ENCODE data around the gene MYH15. TPM values are rescaled to one million over a fixed set of nuclear protein-coding genes. Genes with fewer than 3 reads are reported as not detected.
A peak's percentile ranks its signal among the peaks of the same experiment; 100 is the strongest.

Gene MYH15
- total and polyA plus RNA-seq, 4 donors = 0.06 to 0.31 (median 0.25) TPM

DNA sequence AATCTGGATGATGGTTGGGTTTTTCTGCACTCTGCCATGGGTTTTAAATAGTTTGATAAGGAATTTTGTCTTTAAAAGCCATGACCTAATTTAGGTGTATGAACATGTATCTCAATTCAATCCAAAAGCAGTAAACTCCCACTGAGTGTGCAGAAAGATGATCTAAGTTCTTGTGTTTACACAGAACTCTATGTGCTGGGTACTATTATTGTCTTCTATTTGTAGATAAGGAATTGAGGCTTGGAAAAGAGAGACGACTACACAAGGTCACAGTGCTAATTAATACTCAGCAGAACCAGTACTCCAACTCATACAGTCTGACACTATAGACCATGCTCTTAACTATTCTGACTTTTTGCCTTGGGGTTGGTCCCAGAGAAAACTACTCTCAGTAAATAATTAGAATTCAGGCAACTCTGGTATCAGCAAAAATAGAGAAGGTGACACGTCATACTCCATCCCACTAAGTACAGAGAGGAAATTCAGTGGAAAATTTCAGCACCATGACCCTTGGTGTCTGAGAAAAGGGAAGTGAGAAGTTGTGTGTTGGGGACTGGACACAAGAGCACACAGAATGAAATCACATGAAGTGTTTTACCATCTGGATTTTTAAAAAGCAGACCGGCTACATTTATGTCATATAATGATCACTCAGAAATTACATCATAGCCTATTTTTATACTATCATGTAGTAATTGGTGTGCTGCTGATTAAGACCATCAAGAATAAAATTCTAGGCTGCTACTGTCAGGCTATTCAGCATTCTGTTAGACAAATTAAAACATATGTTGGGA is 18.3 kb upstream of the MYH15 start:
- TF ChIP-seq, protein P1, sequence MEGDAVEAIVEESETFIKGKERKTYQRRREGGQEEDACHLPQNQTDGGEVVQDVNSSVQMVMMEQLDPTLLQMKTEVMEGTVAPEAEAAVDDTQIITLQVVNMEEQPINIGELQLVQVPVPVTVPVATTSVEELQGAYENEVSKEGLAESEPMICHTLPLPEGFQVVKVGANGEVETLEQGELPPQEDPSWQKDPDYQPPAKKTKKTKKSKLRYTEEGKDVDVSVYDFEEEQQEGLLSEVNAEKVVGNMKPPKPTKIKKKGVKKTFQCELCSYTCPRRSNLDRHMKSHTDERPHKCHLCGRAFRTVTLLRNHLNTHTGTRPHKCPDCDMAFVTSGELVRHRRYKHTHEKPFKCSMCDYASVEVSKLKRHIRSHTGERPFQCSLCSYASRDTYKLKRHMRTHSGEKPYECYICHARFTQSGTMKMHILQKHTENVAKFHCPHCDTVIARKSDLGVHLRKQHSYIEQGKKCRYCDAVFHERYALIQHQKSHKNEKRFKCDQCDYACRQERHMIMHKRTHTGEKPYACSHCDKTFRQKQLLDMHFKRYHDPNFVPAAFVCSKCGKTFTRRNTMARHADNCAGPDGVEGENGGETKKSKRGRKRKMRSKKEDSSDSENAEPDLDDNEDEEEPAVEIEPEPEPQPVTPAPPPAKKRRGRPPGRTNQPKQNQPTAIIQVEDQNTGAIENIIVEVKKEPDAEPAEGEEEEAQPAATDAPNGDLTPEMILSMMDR (IDR thresholded peaks at IDR 0.05; ENCODE audit: control extremely low read depth, extremely low read depth) = no peak
- no peaks in the 10 kb centered on the region for H3K9me3 ChIP-seq (ENCODE audit: control insufficient read depth in 4 of 4, insufficient read depth in 3 of 4, low read length in 3 of 4)
- 41% methylated on average over 3 of the region's 3 CpGs for WGBS, 2 donors
- H3K4me3 ChIP-seq = no peak overlapping the region
- H3K27ac ChIP-seq (ENCODE audit: low read depth in 1 of 2, low read length in 1 of 2) = peak overlapping the region in 1 of 2 donors; percentile 29
- no peaks in the 10 kb centered on the region for H3K36me3 ChIP-seq (ENCODE audit: control insufficient read depth in 4 of 4, insufficient read depth in 4 of 4, low read length in 4 of 4)
- ATAC-seq (ENCODE audit: insufficient read depth, low FRiP score) = peak; percentile 35
- peak in 2 of 3 donors; percentile 34 to 35 for DNase-seq
- H3K4me1 ChIP-seq (ENCODE audit: control insufficient read depth in 5 of 5, insufficient read depth in 5 of 5, low read length in 5 of 5) = peaks cover 0 to 12% (median 0%) of the 10 kb centered on the region in 5 donors
- no peak overlapping the region for H3K9ac ChIP-seq (ENCODE audit: insufficient read depth in 1 of 2, low read length in 2 of 2)
- H3K27me3 ChIP-seq (ENCODE audit: control insufficient read depth in 3 of 3, insufficient read depth in 3 of 3, low read length in 2 of 3) = no peaks in the 10 kb centered on the region

DNA sequence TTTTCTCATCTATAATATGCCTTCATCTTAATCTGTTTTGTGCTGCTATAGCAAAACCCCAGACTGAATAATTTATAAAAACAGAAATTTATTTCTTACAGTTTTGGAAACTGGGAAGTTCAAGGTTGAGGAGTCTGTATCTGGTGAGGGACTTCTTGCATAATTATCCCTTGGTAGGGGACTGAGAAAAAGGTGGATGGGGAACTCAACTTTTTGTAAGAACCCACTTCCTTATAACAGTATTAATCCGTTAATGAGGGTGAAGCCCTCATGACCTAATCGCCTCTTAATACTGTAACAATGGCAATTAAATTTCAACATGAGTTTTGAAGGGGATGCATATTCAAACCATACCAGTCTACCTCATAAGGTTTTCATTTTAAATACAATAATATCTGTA is 17.4 kb upstream of the MYH15 start:
- Histone ChIP-seq H3K36me3 (ENCODE audit: control insufficient read depth in 4 of 4, insufficient read depth in 4 of 4, low read length in 4 of 4) (no peaks in the 10 kb centered on the region), H3K9me3 (ENCODE audit: control insufficient read depth in 4 of 4, insufficient read depth in 3 of 4, low read length in 3 of 4) (no peaks in the 10 kb centered on the region), H3K27ac (ENCODE audit: low read depth in 1 of 2, low read length in 1 of 2) (no peak overlapping the region), H3K27me3 (ENCODE audit: control insufficient read depth in 3 of 3, insufficient read depth in 3 of 3, low read length in 2 of 3) (no peaks in the 10 kb centered on the region), H3K9ac (ENCODE audit: insufficient read depth in 1 of 2, low read length in 2 of 2) (no peak overlapping the region), H3K4me1 (ENCODE audit: control insufficient read depth in 5 of 5, insufficient read depth in 5 of 5, low read length in 5 of 5) (peaks cover 0 to 12% (median 0%) of the 10 kb centered on the region in 5 donors), H3K4me3 (no peak overlapping the region)
- DNase-seq (no peak), ATAC-seq (ENCODE audit: insufficient read depth, low FRiP score) (no peak)
- WGBS, 2 donors = 44 to 67% methylated on average over 2 of the region's 2 CpGs
- TF ChIP-seq, protein P1 (IDR thresholded peaks at IDR 0.05; ENCODE audit: control extremely low read depth, extremely low read depth) = no peak

- TF ChIP-seq, protein P1 (IDR thresholded peaks at IDR 0.05; ENCODE audit: control extremely low read depth, extremely low read depth) = no peak
- Histone ChIP-seq H3K27me3 (ENCODE audit: control insufficient read depth in 3 of 3, insufficient read depth in 3 of 3, low read length in 2 of 3) (no peaks in the 10 kb centered on the region), H3K9me3 (ENCODE audit: control insufficient read depth in 4 of 4, insufficient read depth in 3 of 4, low read length in 3 of 4) (no peaks in the 10 kb centered on the region), H3K9ac (ENCODE audit: insufficient read depth in 1 of 2, low read length in 2 of 2) (no peak overlapping the region), H3K36me3 (ENCODE audit: control insufficient read depth in 4 of 4, insufficient read depth in 4 of 4, low read length in 4 of 4) (no peaks in the 10 kb centered on the region), H3K27ac (ENCODE audit: low read depth in 1 of 2, low read length in 1 of 2) (no peak overlapping the region), H3K4me1 (ENCODE audit: control insufficient read depth in 5 of 5, insufficient read depth in 5 of 5, low read length in 5 of 5) (peaks cover 0 to 12% (median 0%) of the 10 kb centered on the region in 5 donors), H3K4me3 (no peak overlapping the region)
- ATAC-seq (ENCODE audit: insufficient read depth, low FRiP score) = no peak
- no peak for DNase-seq
These were observed 16.7 kb upstream of the MYH15 start for GRCh38 chr3:108527109-108527508.

All from lung (tissue), 12 donors.